ENCODE data around the gene CYTH1.
A peak's percentile ranks its signal among the peaks of the same experiment; 100 is the strongest.

The CYTH1 gene

DNA sequence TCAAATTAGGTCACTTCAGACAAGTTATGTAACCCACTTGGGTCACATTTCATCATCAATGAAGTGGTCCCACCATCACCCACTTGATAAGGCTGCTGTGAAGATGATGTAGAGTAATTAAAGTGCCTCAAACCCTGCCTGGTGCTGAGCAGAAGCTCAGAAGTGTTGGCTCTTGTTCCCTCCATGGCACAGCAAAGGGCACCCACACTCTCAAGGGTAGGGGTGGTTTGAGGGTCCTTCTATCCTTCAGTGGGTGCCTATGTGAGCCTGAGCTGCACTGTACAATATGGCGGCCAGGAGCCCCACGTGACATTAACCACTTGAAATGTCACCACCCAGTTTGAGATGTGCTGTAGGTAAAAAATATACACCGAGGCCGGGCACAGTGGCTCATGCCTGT is 71.5 kb downstream of the CYTH1 start:
- no peak for DNase-seq

DNA sequence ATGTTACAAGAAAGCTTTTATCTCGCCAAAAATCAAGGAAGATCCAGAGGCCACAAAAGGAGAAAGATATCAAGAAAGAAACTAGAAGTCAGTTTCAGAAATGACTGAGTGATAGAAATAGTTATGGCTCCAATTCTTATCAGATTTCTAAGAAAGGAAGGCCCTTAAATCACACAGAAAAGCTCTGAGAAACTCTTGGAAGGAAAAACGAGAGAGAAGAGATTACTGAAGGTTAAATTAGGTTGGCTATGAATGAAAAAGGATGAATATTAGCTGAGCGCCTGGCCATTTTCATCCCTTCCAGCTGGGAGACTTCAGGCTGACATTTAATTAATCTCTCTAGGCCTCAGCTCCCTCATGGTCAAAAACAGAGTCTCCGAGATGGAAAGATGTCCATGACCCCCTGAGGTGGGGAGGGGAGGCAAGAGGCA is 72.3 kb downstream of the CYTH1 start:
- DNase-seq = no peak

DNA sequence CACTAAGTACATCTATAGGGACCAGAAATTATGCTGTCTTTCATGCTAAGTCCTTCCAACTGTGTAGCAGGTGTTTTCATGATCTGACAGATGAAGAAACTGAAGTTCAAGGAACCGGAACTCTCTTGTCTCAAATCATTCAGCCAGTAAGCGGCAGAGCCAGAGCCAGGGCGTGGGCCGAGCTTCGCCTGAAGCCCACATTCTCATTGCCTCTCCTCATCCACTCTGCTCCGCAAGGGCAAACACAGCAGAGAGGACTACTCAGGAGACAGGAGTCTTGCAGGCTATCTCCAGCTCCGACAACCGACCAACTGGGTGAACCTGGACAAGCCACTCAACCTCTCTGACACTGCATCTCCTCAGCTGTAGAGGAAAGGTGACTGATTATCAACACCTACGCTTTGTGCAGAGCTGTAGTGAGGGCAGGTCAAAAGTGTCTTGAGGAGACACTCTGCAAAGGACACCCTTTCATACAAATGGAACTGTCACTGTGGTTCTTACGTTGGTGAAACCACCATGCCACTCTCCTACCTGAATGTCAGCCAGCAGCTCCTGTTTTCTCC is 72.9 kb downstream of the CYTH1 start:
- peak; percentile 22 for DNase-seq

DNA sequence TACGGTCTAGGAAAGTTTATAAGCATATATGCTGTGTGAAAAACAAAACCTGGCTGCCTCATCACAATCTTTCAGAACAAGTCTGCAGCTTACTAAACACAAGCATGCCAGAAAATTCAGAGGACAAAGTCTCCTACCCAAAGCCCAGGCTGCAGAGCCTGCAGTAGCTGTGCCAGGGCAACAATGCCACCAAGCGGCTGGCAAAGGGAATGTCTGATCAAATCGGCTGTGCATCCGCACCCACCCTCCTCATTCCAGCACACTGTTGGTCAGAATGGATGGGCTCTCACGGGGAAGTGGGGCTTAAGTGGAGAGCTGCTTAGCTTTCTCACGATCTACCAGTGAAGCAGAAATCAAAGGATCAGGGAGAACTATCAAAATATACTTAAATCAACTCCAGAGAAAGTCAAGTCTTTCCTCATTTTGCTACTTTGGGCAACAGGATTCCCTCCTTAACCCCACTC is 73.5 kb downstream of the CYTH1 start:
- DNase-seq = peak; percentile 66

DNA sequence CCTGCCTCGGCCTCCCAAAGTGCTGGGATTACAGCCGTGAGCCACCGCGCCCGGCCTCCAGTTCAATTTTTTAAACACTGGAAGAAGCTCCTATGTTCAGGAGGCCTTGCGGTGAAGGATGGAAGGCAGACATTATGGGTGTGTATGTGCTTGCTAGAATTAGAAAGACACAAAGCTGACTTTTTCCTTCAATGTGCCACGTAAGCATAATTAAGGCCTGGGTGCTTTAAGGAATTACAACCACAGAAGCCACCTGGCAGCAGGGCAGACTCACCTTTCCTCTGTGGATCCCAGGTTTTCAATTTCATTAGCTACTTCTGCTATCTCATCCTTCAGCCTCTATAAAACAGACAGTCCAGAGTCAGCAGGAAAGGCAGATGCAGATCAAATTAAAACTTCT is 74.2 kb downstream of the CYTH1 start:
- DNase-seq = no peak

DNA sequence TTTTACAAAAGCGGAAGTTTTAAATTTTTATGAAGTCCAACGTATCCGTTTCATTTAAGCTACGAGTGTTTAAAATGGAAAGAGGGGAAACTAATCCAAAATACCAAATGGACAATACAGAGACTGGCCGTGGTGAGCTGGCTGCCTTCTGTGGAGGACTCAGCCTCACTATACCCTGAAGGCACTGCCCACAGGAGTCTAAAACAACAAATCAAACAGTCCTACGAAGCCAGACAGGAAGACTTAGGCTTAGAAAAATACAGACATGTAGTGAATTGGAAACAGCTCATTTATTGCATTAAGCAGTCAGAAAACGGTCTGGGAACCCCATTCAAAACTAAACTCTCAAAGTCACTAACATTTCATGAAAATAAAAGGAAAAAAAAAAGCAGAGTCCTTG is 75.1 kb downstream of the CYTH1 start:
- DNase-seq = no peak

DNA sequence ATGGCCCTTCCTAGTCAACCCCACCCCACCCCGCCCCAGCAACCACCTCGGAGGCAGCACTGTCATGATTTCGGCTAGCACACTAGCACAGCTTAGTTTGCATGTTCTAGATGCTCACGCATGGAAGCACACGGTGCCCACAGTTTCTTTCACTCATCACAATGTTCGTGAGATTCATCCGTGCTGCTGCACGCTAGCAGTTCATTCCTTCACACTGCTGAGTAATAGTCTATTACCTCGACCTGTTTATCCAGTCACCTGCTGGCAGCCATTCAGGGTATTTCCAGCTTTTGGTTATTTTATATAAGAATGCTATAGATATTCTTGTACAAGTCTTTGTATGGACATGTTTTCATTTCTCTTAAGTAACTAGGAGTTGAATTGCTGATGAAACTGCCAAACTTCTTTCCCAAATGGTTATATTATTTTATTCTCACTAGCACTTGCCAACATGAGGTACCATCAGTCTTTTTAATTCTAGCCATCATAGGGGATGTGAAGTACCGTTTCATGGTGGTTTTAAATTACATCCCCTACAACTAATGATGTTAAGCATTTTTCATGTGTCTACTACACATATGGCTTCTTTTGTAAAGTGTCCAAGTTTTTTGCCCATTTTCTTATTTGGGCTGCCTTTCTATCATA is 75.7 kb downstream of the CYTH1 start:
- no peak for DNase-seq

DNA sequence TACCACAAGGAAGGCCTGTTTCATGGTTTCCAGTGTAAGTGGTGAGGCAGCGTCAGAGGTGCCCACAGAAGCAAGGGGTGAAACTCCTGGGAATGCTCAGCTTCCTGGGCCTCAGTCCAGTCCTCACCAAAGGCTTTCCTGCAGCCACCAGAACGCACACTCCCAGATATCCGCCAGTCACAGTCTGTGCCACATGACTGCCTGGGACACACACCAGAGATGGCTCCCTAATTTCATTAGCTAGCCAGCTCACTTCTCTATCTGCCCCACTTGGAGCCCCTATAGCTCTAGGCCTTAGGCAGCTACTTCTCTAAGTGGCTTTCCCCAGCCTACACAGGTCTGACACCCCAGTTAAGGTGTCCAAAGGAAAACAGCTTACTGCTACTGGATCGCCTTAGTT is 77.0 kb downstream of the CYTH1 start:
- no peak for DNase-seq

DNA sequence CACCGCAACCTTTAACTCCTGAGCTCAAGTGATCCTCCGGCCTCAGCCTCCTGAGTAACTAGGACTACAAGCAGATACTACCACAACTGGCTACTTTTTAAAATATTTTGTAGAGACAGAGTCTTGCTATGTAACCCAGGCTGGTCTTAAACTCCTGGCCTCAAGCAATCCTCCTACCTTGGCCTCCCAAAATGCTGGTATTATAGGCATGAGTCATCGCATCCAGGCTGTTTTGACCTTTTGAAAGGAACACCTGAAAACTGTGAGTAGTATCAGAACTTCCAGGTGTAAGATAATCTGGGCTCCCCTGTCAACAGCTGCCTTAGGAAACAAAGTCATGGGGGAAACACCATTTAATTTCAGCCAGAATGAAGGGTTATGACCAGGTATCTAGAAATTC is 77.5 kb downstream of the CYTH1 start:
- no peak for DNase-seq

DNA sequence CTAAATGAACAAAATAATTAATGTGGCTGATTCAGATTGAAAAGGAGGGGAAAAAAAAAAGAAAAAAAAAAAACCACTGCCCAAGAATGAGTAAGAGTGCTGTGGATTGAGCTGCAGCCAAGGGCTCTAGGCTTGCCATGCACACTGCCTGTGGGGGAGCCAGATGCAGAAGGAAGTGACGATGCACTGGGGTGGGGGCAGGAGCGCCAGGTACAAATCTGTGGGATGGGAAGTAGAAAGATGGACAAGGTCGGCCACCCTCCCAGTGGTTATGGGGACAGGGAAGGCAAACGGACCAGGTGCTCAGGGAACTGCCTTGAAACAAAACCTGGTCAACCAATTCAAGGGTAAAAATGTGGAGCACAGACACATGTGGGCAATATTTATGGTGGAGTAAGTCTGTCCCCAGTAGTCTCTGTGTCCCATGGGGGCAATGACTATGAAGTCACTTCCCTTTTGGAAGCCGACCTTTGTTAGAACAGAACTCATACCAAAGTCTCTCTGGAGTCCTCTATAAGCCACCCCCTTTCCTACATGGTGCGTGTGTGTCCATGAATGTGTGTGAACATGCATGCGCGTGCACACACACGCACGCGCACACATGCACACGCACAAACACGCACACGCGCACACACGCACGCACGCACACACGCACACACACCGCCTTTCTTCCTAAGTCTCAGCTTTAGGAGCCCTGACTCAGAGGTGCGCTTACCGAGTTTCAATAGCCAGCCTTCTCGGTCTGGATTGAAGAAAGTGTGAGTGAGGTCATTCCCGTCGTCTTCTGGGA is 84.3 kb downstream of the CYTH1 start:
- DNase-seq = no peak

DNA sequence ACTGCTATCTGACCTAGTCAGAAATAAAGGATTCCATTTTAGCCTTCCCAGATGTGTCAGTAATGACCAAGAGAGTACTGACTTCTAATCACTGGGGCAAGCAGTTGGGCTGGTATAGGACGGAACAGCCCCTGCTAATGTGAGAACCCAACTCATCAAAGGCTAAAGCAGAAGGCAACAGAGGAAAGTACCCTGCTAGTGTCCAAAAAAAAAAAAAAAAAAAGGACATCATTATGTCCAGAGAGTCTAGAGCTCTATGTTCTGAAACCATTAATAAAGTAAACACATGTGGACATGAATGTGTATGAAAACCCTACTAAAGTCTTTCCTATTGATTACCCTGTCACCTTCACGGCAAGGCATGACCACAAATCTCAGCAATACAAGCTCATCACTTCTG is 85.0 kb downstream of the CYTH1 start:
- no peak for DNase-seq

DNA sequence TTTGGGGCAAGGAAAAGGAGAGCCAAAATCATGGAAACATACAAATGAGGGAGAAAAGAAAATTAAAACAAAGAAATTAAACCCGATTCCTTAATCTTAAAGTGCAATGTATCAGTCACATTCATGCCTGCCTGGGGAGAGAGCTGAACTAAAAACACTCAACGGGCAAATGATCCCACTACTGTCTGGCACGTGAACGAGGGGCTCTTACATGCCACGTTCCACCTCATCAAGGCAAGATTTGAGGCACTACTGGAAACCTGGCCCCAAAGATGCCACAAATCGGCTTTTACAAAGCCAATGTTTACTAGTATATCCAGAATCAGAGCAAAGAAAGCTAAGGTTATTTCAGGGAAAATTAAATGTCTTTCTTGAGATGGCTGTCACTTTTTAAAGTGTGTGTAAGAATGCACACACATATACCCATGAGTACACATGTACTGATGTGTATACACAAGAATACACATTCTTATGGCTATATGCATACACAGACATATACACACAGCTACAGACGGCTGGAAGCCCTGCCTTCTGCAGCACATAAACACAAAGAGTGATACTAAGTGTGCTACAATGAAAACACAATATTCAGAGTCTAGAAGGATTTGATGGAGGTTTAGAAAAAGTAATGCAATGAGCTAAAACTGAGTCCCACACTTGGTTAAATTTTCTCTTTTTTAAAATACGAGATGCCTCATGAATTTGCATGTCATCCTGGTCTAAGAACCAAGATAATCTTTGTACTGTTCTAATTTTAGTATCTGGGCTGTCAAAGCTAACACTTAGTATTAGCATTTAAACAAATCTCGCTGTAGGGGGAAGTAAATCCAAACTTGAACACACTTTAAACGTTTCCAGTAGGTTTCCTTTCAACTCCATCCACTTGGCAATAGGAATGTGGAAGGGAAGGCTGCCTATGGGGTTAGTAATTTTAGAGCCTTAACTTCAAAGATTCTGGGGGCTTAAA is 85.8 kb downstream of the CYTH1 start:
- DNase-seq = no peak

DNA sequence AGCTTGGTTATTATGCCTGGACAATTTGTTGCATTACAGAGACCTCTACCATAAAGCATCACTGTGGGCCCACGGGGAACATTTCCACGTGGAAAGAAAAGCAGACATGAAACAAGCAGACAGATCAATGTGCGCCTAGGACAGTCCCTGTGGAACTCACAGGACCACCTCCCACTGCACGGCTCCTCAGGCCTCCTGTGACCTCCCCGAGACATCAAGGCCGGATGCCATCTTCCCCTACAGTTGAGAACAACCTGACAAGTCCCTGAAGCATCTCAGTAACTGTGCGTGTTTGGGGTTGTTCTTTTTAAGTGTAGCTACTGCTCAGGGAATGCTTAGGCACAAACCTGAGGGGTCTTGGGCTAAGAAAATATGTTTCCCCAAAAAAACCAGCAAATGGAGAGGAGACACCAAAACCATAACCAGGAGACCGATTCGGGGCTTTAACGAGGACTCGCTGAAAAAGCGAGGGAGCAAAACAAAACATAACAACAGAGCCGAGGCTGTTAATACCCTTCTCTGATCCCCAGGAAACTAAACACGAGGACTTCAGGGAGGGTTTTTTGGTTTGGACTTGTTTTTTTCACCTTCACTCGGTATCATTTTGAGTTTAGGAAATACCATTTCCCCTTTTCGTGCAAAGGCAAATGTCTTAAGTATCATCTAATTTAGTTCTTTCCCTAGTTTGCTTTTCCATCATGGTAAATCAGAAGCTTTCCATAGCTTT is 87.1 kb downstream of the CYTH1 start:
- no peak for DNase-seq

DNA sequence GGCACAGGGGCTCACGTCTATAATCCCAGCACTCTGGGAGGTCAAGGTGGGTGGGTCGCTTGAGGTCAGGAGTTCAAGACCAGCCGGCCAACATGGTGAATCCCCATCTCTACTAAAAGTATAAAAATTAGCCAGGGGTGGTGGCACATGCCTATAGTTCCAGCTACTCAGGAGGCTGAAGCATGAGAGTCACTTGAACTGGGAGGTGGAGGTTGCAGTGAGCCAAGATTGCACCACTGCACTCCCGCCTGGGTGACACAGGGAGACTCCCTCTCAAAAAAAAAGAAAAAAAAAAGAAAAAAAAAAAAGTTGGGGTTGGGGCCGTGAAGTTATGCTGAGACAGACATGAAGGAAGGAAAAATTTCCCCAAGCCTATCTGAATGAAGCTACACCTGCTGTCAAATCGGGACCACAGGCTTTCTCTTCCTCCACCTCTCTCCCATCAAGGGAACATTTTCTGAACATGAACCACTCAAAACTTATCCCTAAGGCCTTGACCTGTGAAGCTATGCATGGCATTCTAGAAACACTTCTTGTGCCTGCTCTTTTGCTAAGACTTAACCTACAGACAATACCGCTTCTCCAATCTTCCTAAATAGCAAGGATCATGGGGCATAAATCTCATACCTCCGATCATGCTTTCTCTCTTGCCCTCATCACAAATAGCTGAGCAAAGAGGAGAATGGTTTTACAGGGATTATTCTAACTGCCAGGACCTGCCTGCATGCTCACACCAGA is 88.6 kb downstream of the CYTH1 start:
- no peak for DNase-seq

DNA sequence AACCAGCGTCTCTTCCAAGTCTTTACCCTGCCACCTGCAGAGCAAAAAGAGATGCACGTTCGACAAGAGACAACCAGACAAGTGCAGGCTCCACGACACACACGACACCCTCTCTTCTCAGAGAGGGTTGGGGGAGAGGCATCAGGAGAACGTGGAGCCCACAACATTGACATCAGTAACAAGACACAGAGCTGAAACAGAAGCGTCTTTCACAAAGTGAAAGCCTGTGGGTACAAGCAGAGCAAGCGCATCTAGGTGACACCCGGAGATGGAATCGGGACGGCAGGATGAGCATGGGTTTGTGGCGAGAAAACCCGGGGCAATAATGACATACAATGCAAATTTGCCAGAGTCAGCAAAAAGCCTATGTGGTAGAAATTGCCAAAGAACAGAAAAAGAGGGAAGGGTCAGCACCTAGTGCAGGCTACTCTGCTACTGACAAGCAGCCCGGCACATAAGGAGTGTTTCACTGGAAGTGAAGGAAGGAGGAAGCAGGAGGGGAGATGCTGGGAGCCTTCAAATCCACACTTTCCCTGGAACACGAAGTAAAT is 89.5 kb downstream of the CYTH1 start:
- no peak for DNase-seq

DNA sequence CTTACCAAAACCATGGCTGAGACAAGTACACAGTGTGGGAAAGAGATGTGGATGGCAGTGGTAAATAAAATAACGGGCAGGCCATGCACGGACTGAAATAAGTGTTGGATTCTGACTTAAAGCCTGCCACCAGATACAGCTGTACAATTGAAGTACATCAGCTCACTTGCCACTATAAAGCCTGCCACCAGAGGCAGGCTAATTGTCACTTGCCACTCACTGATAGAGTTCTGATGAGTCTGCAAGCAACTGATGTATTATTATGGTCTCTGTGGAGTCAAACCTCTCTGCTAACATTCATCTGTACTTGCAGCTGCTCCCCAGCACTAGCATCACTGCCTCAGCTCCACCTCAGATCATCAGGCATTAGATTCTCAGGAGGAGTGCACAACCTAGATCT is 93.0 kb downstream of the CYTH1 start:
- no peak for DNase-seq

DNA sequence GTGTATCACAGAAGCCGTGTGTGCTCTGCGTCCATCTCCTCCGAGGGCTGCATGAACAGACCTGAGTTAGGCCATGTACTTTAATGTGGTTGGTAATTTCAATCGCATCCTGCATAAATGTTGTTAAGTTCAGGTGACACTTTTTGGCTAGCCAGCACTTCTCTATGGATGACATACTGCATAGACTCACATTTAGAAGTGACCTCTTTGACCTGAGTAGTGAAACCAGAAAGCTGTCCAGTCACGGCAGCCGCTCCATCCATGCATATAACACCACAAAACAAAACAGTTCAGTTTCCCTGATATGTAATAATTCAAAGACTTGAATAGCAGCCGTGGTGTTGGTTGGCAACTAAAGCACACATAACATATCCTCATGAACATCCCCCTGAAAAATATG is 94.1 kb downstream of the CYTH1 start:
- DNase-seq = no peak

DNA sequence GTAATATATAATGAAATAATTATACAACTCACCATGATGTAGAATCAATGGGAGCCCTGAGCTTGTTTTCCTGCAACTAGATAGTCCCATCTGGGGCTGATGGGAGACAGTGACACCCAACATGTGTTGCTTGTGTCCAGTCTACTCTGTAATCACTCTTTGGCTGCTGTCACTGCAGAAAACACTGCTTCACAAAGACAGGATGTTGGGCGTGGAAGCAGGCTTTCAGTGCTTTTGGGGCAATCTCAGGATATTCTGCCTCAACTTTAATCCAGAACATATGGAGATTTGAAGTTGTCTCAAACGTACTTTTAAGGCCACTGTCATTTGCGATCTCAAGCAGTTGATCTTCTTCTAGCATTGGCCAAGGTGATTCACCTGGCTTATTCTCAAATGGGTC is 94.9 kb downstream of the CYTH1 start:
- no peak for DNase-seq

DNA sequence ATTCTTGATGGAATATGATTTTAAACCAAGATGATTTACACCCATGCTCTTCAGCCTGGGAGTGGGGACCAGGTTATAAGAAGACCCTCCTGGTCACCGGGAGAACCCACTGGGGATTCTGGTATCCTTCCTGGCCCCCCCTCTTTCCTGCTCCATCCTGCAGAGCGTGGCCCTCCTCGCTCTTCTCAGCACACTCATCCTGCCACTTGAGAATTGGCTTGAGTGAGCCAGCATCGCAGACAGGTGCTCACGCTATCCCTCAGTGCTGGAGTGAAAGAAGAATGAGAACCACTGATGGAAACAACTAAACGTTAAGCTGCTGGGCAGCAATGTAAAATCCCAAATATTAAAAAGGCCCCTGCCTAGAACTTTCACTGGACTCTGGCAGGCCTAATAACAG is 98.0 kb downstream of the CYTH1 start:
- DNase-seq = no peak

DNA sequence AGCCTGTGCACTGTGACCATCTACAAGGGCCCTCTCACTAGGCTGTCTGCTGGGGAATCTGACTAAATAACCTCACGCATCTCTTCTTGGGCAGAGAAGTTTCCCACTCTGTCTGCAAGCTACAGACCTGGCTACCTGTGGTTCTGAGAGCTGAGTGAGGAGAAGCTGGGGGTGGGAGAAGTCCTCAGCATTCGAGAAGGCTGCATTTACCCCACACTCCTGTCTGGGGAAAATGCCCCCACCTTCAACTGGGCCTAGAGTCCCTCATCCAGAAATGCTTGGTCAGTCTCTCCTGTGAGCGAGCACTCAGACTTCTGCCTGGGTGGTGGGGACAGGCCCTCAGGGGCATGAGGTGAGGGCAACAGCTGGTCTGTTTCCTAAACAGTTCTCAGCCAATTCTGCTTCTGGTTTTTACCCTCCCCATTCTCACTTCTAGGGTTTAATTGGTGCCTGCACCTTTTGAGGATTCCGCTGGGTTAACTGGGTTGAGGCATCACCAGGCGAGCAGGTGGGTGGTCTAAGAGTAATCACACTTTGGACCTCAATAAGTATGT is 98.6 kb downstream of the CYTH1 start:
- no peak for DNase-seq

DNA sequence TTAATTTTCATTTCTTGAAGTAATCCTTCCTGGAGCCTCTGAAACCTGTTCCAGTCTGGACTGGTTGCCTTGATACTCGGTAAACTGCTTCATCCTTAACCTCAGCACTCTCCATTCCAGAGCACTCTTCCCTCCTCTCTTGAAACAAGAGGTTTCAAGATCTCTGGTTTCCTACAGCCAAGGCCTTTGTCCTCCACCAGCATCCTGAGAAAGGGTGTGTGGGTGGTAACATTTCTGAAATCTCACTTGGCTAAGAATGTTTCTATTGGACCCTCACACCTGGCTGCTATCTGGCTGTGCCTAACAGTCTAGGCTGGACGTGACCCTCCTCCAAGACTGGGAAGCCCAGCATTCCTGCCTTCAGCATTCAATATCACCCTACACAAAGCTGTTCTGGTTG is 99.7 kb downstream of the CYTH1 start:
- no peak for DNase-seq

Data from stimulated activated CD4-positive, alpha-beta T cell treated with anti-CD3 and anti-CD28 coated beads, Interleukin-4, amount 100 ng/mL, for 1 hour (primary cell).